Activated effector memory CD4-positive, alpha-beta T cell treated with anti-CD3 and anti-CD28 coated beads, Interleukin-2, amount 50 U/mL, for 16 hours (primary cell): ENCODE results near the gene COG6.

ENCODE experiments used
- DNase-seq: peaks from one replicate; pipeline ENCODE4 v3.0.0-alpha.2; 2020

COG6 gene

DNA sequence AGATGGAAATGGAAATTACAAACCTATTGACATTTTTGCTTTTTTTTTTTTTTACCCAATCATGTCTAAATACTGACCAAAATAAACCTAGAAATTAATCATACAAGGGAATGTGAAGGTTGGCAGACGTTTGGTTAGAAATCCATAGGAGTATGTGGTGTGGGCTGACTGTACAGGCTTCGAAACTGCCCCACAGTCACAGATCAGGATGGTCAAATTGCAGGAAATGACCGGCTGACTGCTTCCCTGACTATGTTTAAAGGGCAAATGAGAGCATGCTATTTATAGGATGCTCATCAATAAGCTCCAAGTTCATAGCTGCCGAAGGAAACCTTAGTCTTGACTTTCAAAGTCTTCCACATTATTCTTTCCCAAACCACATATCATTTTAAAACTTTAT, 118.4 kb downstream of the COG6 start:
- DNase-seq = no peak

DNA sequence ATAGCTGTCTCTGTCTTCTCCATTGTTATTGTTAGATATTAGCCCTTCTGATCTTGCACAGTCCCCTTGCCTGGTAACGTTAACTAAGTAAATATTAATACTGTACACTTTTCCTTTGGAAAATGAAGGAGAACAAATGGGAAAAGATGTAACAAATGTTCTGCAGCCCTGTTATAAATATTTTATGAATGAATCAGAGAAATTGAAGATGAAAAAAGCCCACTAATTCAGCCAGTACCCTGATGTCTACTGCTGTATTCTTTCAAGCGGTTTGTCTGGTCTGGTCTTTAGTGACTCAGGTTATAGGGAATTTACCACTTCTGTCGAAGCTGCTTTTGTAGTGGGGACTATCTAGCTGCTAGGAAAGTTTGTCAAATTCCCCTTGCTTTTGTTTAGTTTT, 121.0 kb downstream of the COG6 start:
- DNase-seq = no peak

DNA sequence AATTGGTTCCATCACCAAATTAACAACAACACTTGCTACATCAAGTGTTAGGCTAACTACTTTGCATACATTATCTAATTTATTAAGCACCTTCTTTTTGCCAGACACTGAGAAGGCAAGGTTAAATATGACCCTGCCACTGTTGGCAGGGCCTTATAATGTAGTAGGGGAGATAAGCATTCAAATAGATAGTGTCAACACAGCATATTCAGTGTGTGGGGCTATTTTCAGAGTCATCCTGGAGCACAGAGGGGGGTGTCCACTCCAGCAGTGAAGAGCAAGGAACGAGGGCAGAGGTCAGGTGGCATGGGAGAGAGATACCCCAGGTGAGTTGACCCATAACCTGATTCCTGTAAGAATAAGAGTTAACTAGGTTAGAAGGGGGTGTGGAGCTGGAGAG, 121.6 kb downstream of the COG6 start:
- DNase-seq = no peak

DNA sequence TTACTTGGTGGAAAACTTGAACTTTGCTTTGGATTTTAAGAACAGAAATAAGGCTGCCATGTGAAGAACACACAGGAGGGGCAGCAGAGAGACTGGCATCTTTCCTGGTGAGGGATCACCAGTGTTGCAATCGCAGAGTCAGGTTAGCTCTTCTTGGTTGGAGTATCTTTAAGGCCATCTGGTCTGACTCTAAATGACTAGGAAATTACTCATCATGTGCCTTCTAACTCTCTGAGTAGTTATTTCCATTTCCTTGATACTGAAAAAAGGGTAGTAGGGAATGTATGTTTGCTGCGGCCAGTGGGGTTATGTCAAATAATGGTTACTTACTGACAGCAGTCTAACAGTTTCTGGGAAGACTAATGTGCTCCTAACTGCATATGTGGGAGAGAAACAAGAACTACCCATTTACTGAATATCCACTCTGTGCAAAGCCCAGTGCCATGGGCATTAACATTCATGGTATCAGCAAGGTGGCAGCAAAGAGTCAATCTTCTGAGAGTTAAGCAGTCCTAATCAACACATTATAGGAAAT, 122.1 kb downstream of the COG6 start:
- DNase-seq = peak; percentile 73

DNA sequence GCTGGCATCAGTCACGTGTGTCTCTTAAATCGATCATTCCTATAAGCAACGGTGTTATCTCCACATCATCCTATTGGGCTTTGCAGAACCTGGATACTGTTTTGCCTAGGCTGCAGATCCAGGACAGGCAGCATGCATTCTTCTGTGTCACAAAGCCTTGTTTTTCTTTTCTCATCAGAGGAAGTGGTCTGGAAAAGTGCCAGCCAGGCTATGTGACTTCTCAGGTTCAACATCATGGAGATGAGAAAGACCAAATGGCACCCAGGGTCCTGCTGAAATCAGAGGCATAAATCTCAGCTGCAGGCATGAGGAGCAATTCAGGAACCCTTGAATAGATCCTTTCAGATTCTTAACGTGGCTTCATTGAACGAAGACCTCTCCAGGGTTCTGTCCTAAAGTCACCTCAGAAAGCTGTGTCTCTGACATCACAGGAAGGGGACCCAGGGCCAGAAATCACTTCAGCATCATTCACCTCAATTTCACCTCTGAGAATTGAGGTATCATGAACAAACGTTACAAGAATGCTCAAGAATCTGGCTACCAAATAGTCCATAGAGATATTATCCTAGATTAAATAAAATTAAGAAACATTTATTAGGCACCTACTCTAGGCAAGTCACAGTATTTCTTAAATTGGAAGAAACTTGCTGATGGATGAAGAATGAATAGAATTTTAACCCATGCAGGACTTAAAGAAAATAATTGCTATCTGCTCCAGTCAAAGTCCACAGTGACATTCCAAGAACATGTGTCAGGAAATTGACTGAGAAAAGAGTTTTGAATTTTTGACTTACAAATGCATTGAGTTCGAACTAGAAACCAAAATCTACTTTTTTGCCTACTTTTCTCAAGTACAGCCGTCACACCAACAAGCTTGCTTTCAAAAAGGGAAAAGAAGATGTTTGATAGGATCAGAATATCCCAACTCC, 124.1 kb downstream of the COG6 start:
- DNase-seq = peak; percentile 65

DNA sequence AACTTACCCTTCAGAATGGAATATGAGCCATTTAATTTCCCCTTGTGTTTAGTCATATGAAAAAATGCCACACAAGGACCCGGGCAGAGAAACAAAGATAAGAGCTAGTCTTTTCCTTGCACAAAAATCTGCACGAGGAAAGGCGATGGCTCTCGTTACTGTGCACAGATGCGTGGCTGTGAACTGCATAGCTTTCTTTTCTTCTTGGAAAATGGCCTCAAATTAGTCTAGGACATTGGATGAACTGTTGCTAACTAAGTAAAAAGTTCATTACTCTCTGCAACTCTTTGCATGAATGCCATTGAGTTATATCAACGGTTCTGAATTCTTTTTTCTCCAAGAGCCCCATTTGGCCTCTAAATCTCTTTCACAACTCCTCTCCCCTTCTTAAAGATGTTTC, 125.2 kb downstream of the COG6 start:
- no peak for DNase-seq

DNA sequence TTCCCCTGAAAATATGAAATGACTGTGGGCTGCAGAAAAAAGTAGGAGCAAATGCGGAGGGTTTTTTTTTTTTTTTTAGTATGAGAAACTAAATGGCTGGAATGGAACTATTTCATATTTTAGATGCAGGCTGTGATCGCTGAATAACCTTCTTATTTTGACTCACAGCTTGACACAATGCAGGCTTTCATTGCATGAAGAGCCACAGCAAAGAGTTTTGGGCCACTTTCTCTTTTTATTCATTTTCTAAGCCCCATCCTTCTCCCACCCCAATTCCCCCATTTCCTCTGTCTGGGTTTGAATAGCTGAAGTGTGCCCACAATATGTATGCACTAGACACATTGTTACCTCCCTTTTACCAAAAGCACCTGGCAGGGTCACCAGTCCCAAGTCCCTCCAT, 125.9 kb downstream of the COG6 start:
- DNase-seq = no peak

DNA sequence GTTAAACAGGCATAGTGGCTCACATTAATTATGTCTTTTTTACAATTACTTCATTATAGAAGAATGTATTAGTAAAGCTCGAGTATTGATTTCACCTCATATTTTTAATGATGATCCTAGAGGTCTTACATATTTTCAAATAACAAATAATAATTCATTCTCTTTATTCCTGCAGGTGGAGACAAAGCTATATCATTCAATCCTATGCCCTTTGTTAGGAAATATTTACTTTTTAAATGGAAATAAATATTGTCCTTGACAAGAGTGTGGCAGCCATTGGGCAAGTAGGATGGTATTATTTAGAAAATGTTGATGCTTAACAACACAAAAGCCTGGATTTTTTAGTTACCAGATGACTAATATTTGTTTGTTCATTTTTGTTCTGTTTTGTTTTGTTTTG, 127.6 kb downstream of the COG6 start:
- no peak for DNase-seq

DNA sequence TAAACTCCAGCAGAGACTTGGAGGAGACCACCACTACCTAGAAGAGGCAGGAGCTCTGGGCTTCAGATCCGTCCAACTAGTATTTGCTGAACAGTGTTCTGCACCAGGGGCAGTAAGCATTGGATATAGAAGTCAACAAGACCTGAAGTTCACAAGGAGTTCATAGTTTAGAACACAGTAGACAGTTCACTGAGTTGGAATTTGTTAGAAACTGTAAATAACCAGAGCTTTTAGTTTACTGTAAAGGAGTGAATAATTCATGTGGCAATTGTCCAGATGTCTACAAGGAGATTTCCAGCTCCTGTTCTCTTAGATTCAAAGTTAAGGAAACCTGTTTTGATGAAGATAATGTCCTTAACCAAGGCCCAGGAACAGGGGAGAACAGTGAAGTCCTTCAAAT, 128.9 kb downstream of the COG6 start:
- DNase-seq = no peak

DNA sequence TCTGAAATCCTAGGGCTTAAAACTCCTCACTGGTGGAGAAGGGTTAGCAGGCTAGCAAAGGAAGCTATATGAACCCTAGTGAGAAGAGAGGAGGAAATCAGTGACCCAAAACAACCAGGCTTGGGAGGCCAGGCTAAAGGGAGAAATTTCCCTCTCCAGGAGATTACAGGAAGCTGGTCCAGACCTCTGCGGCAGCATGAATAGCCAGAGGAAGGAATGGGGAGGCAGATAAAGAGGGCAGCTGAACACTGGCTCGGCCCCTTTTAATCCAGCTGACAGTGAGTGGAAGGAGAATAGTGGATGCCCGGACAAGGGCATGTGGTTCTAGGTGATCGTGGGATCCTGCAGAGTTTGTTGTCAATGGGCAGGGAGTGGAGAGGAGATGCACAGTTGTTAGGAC, 130.6 kb downstream of the COG6 start:
- DNase-seq = no peak

DNA sequence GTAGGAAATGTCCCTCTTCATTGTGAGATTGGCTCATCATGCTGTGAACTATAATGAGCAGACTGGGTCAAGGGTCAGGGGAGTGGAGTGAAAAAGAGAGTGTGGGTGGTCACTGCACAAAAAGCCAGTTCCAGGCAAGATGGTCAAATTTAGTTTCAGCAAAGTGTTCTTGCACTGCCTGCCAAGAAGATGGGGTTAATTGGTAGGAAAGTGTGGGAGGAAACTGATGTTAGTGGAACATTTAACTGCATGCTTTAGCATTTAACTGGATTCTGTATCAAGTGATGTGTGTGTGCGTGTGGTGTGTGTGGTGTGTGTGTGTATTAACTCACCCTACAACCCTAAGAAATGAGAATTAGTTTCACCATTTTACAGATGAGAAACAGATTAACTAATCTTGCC, 131.6 kb downstream of the COG6 start:
- no peak for DNase-seq

DNA sequence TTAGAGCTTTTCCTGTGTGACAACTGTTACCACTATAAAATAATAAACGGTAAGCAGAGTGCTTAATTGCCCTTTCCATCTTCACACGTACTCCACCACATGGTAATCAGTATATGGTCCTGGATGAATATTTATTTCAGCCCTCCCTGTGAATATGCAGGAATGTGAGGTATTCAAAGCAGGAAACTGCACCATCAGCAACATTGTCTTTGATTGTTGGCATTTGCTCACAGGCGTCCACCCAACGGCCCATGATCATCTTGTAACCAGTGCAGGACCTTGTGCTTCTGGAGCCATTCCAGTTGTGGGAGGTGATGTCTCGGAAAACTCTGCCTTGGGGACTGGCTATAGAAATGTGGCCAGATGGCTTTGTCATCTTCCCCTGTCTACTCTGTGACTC, 132.6 kb downstream of the COG6 start:
- DNase-seq = no peak

DNA sequence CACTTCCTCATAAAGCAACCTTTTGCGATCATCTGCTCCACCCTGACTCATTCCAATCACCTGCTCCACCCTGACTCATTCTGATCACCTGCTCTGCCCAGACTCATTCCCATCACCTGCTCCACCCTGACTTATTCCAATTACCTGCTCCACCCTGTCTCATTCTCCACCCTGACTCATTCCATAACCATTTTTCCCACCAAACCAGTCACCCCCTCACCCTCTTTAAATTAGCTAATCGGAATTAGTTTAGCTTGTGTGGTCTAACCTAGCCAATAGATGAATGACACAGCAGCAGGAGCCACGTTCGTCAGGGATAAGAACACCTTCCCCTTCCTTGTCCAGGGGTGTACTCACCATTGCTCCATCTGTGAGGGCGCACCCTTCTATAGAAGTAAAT, 134.0 kb downstream of the COG6 start:
- no peak for DNase-seq
